ENCODE results near the gene ARX.

The ARX gene

DNA sequence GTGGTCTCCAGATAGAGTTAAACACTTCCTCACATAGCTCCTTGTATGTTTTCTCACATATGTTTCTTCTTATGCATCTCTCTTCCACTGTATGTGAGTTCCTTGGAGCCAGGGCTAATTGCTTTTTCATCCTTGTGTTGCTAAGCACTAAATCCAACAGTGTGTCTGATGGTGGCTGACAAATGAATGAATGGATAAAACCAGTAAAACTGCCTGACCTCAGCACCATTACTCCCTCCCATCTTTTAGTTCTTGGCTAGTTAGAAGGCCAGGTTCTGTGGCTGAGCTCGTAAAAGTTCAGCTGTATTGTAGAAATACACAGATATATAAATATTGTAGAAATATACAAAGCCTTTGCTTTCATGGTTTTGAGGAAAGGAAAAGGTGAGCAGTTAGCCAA lies 50.4 kb downstream of the ARX start:
- TF ChIP-seq, protein P1, sequence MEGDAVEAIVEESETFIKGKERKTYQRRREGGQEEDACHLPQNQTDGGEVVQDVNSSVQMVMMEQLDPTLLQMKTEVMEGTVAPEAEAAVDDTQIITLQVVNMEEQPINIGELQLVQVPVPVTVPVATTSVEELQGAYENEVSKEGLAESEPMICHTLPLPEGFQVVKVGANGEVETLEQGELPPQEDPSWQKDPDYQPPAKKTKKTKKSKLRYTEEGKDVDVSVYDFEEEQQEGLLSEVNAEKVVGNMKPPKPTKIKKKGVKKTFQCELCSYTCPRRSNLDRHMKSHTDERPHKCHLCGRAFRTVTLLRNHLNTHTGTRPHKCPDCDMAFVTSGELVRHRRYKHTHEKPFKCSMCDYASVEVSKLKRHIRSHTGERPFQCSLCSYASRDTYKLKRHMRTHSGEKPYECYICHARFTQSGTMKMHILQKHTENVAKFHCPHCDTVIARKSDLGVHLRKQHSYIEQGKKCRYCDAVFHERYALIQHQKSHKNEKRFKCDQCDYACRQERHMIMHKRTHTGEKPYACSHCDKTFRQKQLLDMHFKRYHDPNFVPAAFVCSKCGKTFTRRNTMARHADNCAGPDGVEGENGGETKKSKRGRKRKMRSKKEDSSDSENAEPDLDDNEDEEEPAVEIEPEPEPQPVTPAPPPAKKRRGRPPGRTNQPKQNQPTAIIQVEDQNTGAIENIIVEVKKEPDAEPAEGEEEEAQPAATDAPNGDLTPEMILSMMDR (conservative IDR thresholded peaks at IDR 0.05; ENCODE audit: low read depth): no peak
- POLR2A ChIA-PET (ENCODE audit: low non-redundant PET): no interaction called here
- no peak for DNase-seq (ENCODE audit: low spot score)
- CTCF ChIA-PET: no interaction called here
- H3K27ac ChIP-seq: no peak overlapping the region

DNA sequence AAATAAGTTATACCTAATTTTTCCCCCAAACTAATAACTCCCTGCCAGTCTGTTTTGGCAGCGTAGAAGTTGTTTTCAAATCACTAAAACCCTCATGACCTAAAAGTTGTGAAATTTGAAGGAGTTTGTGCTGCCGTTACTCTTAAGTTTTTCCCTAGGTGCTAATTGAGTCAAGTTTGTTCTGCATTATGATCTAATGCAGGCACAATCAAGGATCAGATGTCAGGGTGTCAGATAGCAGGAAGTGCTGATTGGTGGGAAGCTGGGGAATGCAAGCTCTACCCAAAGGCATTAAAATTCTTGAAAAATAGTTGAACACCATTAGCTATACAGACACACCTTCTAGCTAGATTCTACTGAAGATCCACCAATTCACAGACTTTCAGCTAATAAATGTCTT lies 51.9 kb downstream of the ARX start:
- H3K27ac ChIP-seq: no peak overlapping the region
- DNase-seq (ENCODE audit: low spot score): no peak
- ChIA-PET CTCF (no interaction called here), POLR2A (ENCODE audit: low non-redundant PET) (no interaction called here)
- TF ChIP-seq, protein P1 (conservative IDR thresholded peaks at IDR 0.05; ENCODE audit: low read depth): no peak

DNA sequence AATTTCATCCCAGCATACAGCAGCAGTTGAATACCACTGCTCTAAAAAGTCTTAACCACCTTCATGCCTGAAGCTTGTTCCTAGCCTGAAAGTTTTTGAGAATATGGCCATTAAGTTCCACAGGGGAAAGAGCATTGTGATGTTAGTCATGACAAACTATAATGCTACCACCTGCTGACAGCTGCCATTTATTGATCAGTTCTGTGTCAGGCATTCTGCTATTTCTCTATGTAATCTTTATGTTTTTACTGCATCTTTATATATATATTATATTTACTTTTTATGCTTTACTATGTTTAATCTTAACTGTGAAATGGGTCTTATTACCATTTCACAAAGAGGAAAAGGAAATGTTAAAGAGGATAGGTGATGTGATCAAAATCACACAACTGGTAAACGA lies 54.0 kb downstream of the ARX start:
- TF ChIP-seq, protein P1 (conservative IDR thresholded peaks at IDR 0.05; ENCODE audit: low read depth): no peak
- ChIA-PET CTCF (no interaction called here), POLR2A (ENCODE audit: low non-redundant PET) (no interaction called here)
- H3K27ac ChIP-seq: no peak overlapping the region
- no peak for DNase-seq (ENCODE audit: low spot score)

DNA sequence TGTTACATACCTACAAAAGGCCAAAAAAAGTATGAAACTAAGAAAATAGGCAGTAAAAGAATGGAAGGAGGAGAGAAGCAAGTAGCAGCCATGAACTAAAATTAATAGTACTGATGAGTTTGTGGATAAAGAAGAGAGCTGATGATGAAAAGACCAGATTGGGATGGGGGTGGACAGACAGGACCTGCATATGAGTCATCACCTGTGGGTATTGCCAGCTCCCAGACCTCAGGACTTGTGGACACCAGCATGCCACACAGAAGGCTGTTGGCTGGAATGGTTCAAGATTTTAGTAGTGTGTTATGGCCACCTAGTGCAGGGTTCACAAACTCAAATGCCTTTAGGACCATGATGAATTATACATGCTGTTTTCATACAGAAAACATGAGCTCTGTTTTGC lies 58.9 kb downstream of the ARX start:
- CTCF ChIA-PET: no interaction called here
- DNase-seq (ENCODE audit: low spot score): peak; percentile 5

DNA sequence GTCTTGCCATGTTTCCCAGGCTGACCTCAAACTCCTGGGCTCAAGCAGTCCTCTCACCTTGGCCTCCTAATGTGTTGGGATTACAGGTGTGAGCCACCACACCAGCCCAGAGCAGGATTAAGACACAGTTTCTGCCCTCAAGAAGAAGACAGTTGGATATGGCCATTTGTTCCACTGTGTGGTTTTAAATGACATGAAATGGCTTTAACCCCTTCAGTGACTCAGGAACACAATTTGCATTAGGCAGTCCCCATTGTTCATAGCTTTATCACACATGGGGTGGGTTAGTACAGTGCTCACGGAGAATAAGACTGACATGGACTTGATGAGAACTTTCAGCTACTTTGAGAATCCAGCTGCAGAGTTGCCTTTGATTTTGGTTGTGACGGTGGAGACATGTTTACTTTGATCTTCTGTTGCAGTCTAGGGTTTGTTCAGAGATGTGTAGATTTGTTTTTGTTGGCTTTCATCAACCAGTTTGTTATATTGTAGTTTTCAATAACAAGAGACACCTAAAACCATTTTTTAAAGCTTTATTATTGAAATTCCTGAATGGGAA lies 60.3 kb downstream of the ARX start:
- CTCF ChIA-PET: no interaction called here
- POLR2A ChIA-PET (ENCODE audit: low non-redundant PET): no interaction called here
- no peak overlapping the region for H3K27ac ChIP-seq
- TF ChIP-seq, protein P1 (conservative IDR thresholded peaks at IDR 0.05; ENCODE audit: low read depth): no peak
- no peak for DNase-seq (ENCODE audit: low spot score)

More for the DNA sequence above, 58.9 kb downstream of the ARX start:
- TF ChIP-seq, protein P1 (conservative IDR thresholded peaks at IDR 0.05; ENCODE audit: low read depth): no peak
- POLR2A ChIA-PET (ENCODE audit: low non-redundant PET): no interaction called here
- no peak overlapping the region for H3K27ac ChIP-seq

DNA sequence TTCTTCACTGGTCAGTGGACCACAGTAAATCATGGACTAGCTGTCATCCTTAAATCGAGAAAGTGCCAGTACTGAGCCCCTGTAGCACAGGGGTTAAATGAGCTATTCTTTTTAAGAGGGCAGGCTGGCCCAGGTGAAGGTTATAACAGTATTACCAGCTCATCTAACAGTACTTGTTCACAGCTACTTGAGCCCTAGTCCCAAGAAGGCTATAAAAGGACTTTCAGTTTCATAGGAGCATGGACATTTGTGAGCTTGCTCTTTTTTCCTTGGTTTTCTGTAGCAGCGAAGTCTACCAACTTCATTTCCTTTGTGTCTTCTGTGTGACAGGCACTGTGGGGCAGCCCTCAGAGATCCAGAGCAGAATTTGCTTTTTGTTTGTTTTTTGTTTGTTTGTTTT lies 61.0 kb downstream of the ARX start:
- POLR2A ChIA-PET (ENCODE audit: low non-redundant PET): no interaction called here
- CTCF ChIA-PET: no interaction called here
- no peak for DNase-seq (ENCODE audit: low spot score)
- TF ChIP-seq, protein P1 (conservative IDR thresholded peaks at IDR 0.05; ENCODE audit: low read depth): no peak
- H3K27ac ChIP-seq: no peak overlapping the region

Data from RWPE1 (cell line).